ENCODE data around the gene CMPK1. TPM values are rescaled to one million over a fixed set of nuclear protein-coding genes. Genes with fewer than 3 reads are reported as not detected.
"Not testable (repeated sequence)": the region's sequence is repeated elsewhere in the genome, so short reads cannot be mapped to it uniquely, and the experiment has no call there.

The CMPK1 gene
- total and polyA plus RNA-seq, 2 experiments from 2014 or later: 114 to 206 TPM

DNA sequence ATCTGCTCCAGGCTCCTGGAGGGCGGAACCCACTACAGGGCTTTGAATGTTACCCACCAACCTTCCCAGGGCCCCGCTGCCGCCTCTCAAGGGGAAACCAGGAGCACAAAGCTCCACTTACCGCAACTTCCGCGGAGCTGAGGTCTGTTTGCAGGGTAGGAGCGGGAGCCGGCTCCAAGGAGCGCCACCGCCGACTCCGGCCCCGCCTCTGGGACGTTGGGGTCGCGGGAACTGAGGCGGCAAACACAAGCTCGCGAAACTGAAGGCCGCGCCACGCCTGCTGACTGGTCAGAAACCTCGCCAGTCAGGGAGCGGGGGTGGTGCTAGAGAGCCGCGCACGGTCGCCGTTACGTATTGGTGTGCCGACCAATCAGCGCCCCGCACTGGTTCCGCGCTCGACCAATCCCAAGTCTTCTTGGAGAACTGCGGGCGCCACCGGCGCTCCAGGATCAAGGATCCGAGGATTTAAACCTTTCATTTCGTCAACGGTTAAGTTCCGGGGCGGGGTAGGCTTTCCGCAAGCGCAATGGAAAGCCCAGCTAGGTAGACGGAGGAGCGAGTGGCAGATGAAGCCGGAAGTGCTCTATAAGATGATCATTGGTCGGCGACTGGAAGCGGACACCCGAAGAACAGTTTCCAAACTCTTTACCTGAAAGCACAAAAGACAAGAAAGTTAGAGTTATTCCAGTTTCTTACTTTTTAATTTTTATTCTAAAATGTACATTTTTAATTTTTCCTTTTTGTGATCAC, 19.5 kb upstream of the CMPK1 start, which contains the start of gene STIL:
TSS of gene STIL (minus strand) at position 233 of the 750 bp plus-strand sequence. CDS start 3,828 bp downstream, outside the sequence.
- WGBS (ENCODE audit: low lambda C conversion rate, missing lambda C conversion rate): 1% methylated on average over 54 of the region's 54 CpGs
- no peaks in the 10 kb centered on the region for H4K20me1 ChIP-seq (ENCODE audit: insufficient read depth, poor library complexity, severe bottlenecking)
- TF ChIP-seq EZH2 (IDR thresholded peaks at IDR 0.05; ENCODE audit: borderline replicate concordance): no peak
- no peak for TF ChIP-seq EZH2phosphoT487 (IDR thresholded peaks at IDR 0.05; ENCODE audit: low read depth, severe bottlenecking, unreplicated experiment)
- peak within 1 kb of the TSS; percentile 45 for H2AFZ ChIP-seq
- no peaks in the 10 kb centered on the region for H3K9me2 ChIP-seq (replicated peaks; ENCODE audit: insufficient read depth)
- no peaks in the 10 kb centered on the region for H3K36me3 ChIP-seq (replicated peaks; ENCODE audit: insufficient read depth, low read depth)
- H3K27ac ChIP-seq: peak within 1 kb of the TSS; percentile 90
- no peaks in the 10 kb centered on the region for H3K27me3 ChIP-seq
- peak within 1 kb of the TSS; percentile 82 for H3K4me2 ChIP-seq
- peak; percentile 99 for DNase-seq (ENCODE audit: low spot score)
- no peaks in the 10 kb centered on the region for H3K9me3 ChIP-seq (ENCODE audit: low read depth)
- H3K4me1 ChIP-seq (ENCODE audit: insufficient read depth): peaks cover 5% of the 10 kb centered on the region
- H3K4me3 ChIP-seq: peak within 1 kb of the TSS; percentile 30
- peaks cover 36% of the 10 kb centered on the region for H3K79me2 ChIP-seq

DNA sequence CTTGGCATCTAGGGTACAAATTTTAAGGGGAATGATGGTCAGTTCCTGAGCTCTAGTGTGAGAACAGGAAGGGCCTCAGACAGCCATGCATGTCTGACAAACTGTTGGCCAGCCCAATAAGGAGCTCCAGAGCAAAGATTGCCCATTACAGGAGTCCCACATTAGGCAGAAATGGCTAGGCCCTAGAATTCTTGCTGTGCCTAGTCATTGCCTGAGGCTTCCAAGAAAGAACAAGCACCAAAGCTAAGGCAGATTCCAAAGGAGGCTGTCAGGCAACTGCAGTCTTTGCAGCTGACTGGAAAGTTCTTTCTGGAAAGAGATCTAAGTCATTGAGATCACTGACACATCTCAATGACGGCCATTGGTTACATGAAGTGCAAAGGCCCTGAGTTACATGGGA, 15.7 kb upstream of the CMPK1 start:
- no peak overlapping the region for H2AFZ ChIP-seq
- H3K36me3 ChIP-seq (replicated peaks; ENCODE audit: insufficient read depth, low read depth): no peaks in the 10 kb centered on the region
- H4K20me1 ChIP-seq (ENCODE audit: insufficient read depth, poor library complexity, severe bottlenecking): no peaks in the 10 kb centered on the region
- H3K27me3 ChIP-seq: no peaks in the 10 kb centered on the region
- no peak overlapping the region for H3K27ac ChIP-seq
- TF ChIP-seq, protein P1, sequence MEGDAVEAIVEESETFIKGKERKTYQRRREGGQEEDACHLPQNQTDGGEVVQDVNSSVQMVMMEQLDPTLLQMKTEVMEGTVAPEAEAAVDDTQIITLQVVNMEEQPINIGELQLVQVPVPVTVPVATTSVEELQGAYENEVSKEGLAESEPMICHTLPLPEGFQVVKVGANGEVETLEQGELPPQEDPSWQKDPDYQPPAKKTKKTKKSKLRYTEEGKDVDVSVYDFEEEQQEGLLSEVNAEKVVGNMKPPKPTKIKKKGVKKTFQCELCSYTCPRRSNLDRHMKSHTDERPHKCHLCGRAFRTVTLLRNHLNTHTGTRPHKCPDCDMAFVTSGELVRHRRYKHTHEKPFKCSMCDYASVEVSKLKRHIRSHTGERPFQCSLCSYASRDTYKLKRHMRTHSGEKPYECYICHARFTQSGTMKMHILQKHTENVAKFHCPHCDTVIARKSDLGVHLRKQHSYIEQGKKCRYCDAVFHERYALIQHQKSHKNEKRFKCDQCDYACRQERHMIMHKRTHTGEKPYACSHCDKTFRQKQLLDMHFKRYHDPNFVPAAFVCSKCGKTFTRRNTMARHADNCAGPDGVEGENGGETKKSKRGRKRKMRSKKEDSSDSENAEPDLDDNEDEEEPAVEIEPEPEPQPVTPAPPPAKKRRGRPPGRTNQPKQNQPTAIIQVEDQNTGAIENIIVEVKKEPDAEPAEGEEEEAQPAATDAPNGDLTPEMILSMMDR (IDR thresholded peaks at IDR 0.05; ENCODE audit: poor library complexity): no peak
- no peak for TF ChIP-seq EZH2 (IDR thresholded peaks at IDR 0.05; ENCODE audit: borderline replicate concordance)
- no peak for TF ChIP-seq EZH2phosphoT487 (IDR thresholded peaks at IDR 0.05; ENCODE audit: low read depth, severe bottlenecking, unreplicated experiment)
- H3K79me2 ChIP-seq: peaks cover under 1% of the 10 kb centered on the region
- 79% methylated on average over 1 of the region's 1 CpG for WGBS (ENCODE audit: low lambda C conversion rate, missing lambda C conversion rate)
- H3K4me1 ChIP-seq (ENCODE audit: insufficient read depth): peaks cover under 1% of the 10 kb centered on the region
- no peak overlapping the region for H3K4me3 ChIP-seq
- no peak overlapping the region for H3K4me2 ChIP-seq
- no peaks in the 10 kb centered on the region for H3K9me3 ChIP-seq (ENCODE audit: low read depth)
- DNase-seq (ENCODE audit: low spot score): no peak
- H3K9me2 ChIP-seq (replicated peaks; ENCODE audit: insufficient read depth): no peaks in the 10 kb centered on the region

DNA sequence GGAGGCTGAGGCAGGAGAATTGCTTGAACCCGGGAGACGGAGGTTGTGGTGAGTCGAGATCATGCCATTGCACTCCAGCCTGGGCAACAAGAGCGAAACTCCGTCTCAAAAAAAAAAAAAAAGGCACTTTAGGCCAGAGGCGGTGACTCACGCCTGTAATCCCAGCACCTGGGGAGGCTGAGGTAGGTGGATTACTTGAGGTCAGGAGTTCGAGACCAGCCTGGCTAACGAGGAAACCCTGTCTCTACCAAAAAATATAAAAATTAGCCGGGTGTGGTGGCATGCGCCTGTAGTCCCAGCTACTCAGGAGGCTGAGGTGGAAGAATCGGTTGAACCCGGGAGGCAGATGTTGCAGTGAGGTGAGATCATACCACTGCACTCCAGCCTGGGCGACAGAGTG, 13.6 kb upstream of the CMPK1 start:
- H3K27ac ChIP-seq; H4K20me1 ChIP-seq (ENCODE audit: insufficient read depth, poor library complexity, severe bottlenecking); H3K27me3 ChIP-seq; H3K9me2 ChIP-seq (replicated peaks; ENCODE audit: insufficient read depth); DNase-seq (ENCODE audit: low spot score); H3K4me3 ChIP-seq; H3K36me3 ChIP-seq (replicated peaks; ENCODE audit: insufficient read depth, low read depth); H3K4me1 ChIP-seq (ENCODE audit: insufficient read depth); H3K4me2 ChIP-seq; H3K9me3 ChIP-seq (ENCODE audit: low read depth); H2AFZ ChIP-seq; H3K79me2 ChIP-seq: not testable (repeated sequence)
- whole genome bisulfite sequencing (ENCODE audit: low lambda C conversion rate, missing lambda C conversion rate): 96% methylated on average over 14 of the region's 14 CpGs

DNA sequence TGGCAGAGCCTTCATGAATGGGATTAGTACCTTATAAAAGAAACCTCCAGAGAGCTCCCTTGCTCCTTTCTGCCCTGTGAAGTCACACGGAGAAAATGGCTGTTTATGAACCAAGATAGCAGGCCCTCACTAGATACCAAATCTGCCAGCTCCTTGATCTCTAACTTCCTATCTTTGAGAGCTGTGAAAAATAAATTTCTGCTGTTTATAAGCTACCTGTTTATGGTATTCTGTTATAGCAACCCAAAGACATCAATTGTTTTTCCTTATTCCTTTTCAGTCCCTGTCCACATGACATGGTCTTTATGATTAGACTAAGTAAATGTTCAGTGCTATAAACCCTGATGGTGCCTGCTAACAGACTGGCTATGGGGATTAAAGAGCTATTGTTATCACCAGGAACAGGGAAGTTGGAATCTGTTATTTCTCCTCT, 10.0 kb upstream of the CMPK1 start:
- H3K27ac ChIP-seq: peak overlapping the region; percentile 59
- 6% methylated on average over 1 of the region's 1 CpG for WGBS (ENCODE audit: low lambda C conversion rate, missing lambda C conversion rate)
- no peaks in the 10 kb centered on the region for H3K9me2 ChIP-seq (replicated peaks; ENCODE audit: insufficient read depth)
- peak overlapping the region; percentile 2 for H3K4me2 ChIP-seq
- H3K27me3 ChIP-seq: no peaks in the 10 kb centered on the region
- no peaks in the 10 kb centered on the region for H3K4me1 ChIP-seq (ENCODE audit: insufficient read depth)
- H3K36me3 ChIP-seq (replicated peaks; ENCODE audit: insufficient read depth, low read depth): no peaks in the 10 kb centered on the region
- H3K79me2 ChIP-seq: no peaks in the 10 kb centered on the region
- no peaks in the 10 kb centered on the region for H4K20me1 ChIP-seq (ENCODE audit: insufficient read depth, poor library complexity, severe bottlenecking)
- no peak overlapping the region for H3K4me3 ChIP-seq
- DNase-seq (ENCODE audit: low spot score): peak; percentile 62
- no peaks in the 10 kb centered on the region for H3K9me3 ChIP-seq (ENCODE audit: low read depth)
- TF ChIP-seq, protein P1 (IDR thresholded peaks at IDR 0.05; ENCODE audit: poor library complexity): no peak
- no peak for TF ChIP-seq EZH2phosphoT487 (IDR thresholded peaks at IDR 0.05; ENCODE audit: low read depth, severe bottlenecking, unreplicated experiment)
- TF ChIP-seq EZH2 (IDR thresholded peaks at IDR 0.05; ENCODE audit: borderline replicate concordance): no peak
- H2AFZ ChIP-seq: no peak overlapping the region

Measured in hepatocyte (in vitro differentiated cells).